GM21367 (cell line): Measurements from ENCODE around the gene TMEM40.
A peak's percentile ranks its signal among the peaks of the same experiment; 100 is the strongest.
"Not testable (repeated sequence)": the region's sequence is repeated elsewhere in the genome, so short reads cannot be mapped to it uniquely, and the experiment has no call there.

Experiments used
- ATAC-seq: cut with Tn5 transposase; IDR thresholded peaks from one replicate; pipeline ENCODE4 v1.9.1; 2021; ENCODE audit not compliant: unreplicated experiment

Gene TMEM40

DNA sequence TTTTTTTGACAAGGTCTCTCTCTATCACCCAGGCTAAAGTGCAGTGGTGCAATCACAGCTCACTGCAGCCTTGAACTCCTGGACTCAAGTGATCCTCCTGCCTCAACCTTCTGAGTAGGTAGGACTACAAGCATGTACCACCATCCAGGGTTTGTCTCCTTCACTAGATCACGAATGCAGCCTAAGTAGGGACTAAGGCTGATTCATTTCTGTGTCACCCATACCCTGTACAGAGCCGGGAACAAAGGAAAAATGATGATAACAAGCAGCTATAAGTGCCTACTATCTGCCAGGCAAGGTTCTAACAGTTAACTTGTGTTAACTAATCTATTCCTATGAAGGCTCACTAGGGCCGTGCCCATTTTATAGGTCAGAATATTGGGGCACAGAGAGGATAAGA is 7.0 kb downstream of the TMEM40 start:
- no peak for ATAC-seq

DNA sequence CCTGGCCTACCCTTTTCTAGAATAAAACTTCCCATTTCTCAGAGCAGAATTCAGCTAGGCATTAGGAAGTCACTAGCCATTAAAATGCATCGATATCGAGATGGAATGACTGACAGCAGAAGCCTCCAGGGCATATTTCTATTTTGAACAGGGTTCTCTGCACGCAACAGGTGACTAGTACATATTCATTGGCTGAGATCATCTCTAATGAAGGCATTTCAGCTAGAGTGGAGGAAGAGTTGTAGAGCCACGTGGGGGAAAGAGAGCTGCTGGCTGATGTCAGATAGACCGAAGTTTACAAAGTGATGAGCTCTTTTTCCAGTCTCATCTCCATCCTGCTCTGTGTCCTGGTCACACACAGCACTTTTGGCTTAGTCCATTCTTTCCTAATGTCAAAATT is 7.5 kb downstream of the TMEM40 start:
- ATAC-seq: no peak

DNA sequence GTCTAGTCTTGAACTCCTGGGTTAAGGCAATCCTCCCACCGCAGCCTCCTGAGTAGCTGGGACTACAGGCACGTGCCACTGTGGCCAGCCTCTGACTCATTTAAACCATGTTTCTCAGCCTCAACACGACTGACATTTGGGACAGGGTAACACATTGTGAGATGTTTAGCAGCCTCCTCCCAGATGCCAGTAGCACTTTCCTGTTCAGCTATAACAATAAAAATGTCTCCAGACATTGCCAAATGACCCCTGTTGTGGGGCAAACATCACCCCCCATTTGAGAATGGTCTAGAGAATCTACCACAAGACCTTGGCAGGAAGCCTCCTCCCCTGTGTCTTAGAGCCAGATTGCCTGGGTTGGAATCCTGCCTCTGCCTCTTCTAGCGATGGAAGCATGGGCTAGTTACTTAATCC is 8.4 kb downstream of the TMEM40 start:
- peak; percentile 43 for ATAC-seq

DNA sequence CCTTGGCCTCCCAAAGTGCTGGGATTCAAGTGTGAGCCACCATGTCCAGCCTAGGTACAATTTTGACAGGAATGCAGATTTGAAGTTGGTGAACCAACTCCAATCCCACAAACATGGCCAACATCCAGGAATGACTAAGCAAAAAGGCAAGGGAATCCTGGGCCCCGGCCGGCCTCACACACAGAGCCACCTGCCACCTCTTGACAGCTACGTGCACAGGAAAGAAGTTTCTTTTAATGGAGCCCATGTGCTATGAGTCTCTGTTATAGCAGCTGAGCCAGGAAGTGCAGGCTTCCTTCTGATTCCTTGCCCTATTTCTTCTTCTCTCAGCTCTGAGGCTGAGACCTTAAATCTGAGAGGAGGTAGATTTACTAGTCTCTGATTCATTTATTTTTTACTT is 8.8 kb downstream of the TMEM40 start:
- peak; percentile 30 for ATAC-seq

DNA sequence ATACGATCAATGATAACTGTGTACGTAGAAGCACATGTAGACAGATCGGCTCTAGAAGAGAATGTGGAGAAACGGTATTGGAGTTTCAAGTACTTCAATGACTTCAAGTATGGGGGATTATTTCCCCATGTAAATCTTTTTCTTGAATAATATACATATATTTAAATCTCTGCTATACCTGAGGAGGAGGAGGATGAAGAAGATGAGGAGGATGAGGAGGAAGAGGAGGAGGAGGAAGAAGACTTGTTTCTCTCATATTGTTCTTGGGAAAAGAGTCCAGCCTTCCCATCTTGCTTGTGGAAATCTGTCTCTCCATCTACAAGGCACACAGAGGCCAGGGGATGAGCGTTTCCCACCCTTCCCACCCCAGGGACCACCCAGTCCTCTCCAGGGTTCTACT is 10.6 kb downstream of the TMEM40 start:
- ATAC-seq: no peak

DNA sequence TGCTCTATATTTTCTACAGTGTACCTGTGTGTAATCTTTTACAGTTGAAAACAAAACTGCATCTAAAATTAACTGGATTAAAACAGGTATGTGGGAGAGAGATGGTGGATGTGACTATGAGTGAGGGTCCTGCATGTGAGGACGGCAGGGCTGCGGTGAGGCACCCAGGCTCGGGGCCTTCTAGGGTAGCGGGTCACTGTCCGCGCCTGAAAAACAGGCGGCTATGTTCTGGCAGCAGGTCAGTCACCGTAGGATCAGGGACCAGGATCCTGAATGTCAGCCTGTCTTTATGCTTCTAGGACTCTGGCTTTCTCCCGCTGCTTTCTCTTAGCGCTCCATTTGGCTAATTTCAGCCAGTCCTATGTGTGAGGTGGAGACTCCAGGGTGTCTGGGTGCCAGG is 12.6 kb downstream of the TMEM40 start:
- no peak for ATAC-seq

DNA sequence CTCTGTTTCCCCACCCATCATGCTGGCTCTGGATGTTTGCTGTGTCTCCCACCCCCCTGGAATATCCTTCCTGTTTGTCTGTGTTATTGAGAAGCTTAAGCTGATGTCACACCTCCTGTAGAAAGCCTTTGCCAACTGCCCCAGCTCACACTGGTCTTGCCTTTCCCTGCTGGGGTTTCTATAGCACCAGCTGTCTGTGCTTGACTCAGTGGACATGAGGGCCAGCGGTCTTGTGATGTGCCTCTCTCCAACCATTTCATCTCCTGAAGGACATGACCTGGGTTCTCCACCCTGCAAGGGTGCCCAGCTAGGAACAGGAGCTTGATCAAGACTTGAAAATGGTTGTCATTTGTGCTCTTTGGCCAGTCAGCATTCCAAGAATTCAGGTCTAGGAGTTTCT is 14.7 kb downstream of the TMEM40 start:
- ATAC-seq: no peak

DNA sequence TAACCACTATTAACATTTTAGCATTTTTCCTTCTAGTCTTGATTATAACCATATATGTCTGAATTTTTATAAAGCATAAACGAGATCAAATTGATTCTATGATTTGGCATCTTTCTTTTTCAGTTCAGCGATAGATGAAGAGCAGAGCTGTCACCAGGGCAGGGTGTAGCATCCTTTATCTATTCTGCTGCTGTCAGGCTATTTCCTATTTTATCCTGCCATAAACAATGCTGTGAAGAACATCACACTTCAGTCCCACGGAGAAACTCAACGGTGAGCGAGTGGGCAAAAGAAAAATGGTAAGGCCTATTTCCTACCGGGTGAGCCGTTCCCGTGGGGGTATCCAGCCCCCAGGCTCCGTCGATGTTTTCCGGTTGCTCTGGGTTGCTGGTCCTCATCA is 15.5 kb downstream of the TMEM40 start:
- no peak for ATAC-seq

DNA sequence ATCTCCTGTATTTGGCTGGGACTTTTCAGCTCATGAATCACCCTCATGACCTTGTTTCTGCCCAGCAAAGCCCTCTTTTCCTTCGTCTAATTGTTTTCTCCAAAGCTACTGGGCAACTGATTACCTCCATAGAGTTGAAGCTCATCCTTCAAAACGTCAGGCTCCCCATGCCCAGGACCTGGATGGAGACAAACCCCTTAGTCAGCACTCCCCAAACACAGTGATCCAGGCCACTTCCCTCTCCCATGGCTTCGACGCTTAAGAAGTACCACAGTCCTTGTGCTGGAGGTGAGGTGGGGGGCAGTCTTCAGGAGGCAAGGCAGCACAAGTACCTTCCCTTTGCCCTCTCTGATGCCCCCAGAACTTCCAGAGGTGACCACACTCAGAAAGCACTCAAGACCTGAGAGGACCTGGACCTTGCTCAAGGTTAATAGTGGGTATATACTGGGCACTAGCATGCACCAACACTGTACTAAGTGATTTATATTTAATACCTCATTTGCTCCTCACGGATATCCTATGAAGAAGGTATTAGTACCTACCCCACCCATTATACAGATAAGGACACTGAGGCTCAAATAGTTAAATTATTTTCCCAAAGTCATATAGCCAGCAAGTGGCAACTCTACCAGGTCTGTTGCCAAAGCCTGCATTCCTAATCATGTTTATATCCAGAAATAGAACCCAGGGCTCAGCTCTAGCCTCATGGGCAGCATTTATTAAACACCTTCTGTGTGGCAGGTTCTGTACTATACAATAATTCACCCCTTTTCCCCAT is 16.5 kb downstream of the TMEM40 start:
- no peak for ATAC-seq

DNA sequence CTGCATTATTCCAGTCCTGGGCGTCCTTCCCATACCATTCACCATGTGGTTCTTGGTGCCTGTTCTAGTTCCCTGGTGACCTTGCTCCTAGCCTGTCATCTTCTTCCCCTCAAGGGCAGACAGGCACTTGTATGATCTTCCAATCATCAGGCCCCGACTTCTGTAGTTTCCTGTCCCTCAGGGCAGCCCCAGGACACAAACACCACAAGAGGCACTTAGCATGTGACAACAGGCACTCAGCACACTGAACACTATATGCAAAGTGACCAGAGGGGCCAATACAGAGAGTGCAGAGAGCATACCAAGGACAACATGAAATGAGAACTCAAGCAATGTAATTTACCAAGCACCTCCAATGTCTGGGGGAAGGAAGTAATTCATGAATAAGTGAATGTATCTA is 17.9 kb downstream of the TMEM40 start:
- ATAC-seq: no peak

DNA sequence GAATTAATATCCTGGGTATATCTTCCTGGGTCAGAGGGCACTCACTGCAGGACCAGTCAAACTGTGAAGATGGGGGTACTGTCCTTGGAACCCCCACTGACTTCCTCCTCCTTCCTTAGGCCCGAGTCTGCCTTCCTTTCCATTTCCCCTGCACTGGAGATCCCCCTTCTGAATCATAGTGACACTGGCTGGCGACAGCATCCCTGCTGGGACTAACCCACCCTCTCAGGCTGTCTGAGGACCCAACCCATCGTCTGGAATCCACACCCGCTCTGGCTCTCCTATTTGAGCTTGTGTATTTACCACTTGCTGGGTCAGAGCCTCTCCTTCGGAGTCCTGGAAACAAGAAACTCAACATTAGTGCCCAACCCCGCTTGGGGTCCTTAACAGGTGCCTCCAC is 21.2 kb downstream of the TMEM40 start:
- ATAC-seq: no peak

DNA sequence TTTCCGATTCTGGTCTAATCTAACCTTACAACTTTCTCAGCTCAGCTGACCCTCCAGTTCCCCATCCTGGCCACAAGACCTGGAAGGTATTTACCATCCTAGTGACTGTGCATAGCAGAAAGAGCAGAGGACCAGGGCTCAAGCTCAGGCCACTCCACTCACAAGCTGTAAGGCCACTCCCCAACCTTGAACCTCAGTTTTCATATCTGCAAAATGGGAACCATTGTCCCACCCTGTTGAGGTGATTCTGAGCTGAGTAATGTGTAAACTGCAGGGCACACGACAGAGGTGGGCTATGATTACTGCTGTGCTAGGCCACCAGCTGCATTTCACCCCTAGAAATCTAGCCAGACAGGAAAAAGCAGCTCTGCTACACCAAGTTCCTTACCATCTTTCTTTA is 21.7 kb downstream of the TMEM40 start:
- ATAC-seq: no peak

DNA sequence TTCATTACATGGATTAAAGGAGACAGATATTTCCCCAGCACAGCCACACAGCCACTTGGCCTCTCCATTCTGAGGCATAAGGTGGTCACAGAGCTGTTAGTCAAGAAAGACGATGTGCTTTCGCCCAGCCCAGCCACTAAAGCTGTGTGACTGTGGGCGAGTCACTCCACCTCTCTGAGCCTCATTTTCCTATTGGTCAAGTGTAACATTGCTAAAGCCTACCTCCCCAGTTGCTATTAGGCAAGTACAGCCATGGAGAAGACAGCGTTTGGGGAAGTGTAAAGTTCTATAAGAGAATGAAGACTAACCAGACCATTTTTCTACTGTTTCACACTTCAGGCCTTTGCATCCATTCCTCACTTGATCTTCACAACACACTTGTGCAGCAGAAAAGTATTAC is 24.1 kb downstream of the TMEM40 start:
- no peak for ATAC-seq

DNA sequence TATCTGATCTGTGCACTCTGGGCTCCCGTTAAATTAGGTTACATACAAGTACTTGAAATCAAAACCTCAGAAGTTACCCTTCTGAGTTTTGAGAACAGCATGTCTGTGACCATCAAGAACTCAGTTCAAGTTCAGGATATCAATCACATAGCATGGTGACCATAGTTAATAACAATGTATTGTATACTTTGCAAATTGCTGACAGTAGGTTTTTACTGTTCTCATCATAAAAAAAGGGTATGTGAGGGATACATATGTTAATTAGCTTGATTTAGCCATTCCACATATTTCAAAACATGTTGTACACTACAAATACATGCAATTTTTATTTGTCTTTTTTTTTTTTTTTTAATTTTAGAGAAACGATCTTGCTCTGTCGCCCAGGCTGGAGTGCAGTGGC is 25.5 kb downstream of the TMEM40 start:
- ATAC-seq: no peak

DNA sequence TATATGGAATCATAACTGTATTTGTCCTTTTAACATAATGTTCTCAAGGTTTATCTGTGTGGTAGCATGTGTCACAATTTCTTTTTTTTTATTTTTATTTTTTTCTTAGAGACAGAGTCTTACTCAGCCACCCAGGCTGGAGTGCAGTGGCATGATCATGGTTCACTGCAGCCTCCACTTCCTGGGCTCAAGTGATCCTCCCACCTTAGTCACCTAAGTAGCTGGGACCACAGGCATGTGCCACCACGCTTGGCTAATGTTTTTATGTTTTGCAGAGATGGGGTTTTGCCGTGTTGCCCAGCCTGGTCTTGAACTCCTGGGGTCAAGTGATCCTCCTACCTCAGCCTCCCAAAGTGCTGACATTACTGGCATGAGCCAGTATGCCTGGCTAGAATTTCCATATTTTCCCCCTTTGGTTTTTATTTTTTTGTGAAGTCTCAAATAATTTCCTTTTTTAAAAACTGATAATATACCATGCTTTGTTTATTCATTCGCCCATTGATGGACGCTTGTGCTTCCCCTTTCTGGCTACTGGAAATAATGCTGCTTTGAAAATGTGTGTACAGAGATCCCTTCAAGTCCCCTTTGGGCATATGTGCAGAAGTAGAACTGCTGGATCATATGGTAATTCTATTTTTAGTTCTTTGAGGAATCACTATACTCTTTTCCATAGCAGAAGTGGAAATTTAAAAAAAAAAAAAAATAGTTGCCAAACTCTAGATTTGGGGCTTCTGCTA is 28.4 kb downstream of the TMEM40 start:
- ATAC-seq: no peak

DNA sequence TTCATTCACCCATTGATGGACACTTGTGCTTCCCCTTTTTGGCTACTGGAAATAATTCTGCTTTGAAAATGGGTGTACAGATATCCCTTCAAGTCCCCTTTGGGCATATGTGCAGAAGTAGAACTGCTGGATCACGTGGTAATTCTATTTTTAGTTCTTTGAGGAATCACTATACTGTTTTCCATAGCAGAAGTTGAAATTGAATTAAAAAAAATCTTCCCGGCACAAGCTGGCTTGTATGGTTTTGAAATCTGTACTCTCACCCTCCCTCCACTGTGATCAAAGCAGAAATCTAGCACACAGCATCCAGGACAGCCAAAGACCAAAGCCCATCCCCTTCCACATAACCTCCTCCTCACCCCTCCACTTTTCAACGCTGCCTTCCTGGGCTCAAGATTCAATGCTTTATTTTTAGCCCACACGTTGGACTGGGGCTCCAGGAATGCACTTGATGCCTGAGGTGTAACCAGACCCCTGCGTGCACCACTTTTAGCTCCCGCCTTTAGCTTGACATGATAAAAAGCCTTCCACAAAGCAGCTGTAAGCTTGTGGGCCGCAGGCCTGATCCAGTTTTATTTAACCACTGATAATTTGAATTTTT is 29.9 kb downstream of the TMEM40 start:
- no peak for ATAC-seq

DNA sequence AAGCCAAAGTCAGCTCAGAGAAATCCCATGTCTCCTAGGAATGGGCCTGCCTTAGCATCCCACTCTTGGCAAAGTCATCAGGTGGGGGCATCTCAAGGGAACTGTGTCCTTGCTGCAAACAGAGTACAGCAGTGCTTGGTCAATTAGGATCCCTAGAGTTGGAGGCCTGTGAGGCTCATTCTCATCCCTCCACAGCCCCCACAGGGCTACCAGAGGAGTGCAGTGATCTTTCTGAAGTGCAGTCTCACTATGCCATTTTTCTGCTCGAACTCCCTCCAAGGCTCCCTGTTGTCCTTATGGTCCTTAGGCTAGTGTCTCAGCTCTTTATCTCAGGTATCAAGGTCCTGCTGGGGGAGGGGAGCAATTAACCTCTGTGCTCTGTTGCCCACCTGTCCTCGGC is 31.1 kb downstream of the TMEM40 start:
- no peak for ATAC-seq

DNA sequence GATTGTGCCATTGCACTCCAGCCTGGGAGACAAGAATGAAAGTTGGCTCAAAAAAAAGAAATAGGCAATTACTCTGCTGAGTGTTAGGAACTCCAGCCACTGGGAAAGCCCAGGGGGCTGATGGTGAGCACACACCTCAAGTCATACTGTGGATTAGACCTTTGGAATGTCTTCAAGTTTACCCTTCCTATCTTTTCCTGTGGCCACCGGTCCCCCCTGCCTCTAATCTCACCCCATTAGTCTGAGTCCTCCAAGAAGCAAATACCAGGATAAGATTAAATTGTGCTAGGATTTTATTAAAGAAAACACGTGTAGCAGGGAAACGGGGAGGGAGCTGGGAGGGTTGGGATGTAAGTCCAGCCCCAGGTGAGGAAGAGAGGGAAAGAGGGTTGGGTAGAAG is 31.6 kb downstream of the TMEM40 start:
- ATAC-seq: no peak

DNA sequence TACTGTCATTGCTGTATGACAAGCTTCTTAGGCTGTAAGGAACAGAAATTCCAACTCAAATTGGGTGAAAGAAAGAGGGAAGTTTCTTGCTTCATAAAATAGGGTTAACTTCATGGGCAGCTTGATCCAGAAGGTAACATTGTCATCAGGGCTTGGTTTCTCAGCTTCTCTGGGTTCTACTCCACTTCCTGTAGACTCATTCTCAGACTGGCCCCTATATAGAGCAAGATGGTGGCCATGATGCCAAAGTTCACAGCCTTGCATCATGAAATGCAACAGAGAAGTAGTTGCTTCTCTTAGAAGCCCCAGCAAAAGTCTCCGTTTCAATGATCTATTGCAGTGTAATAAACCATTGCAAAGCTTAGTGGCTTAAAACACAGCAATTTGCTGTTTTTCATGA is 33.6 kb downstream of the TMEM40 start:
- ATAC-seq: no peak

DNA sequence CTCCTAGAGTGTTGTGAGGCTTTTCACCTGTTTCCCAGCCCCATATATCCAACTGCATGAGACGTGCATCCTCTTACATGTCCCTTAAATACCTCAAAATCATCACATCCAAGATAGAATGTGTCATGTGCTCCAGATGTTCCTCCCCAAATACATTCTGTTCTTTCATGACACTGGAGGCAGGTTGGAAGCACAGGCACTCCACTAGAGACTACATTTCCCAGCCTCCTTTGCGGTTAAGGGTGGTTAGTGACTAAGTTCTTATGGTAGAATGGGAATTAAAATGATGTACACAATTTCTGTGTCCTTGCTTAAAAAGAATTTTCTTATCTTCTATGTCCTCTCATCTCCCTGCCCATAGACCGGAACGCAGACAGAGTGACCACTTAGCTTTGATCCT is 34.3 kb downstream of the TMEM40 start:
- ATAC-seq: no peak

DNA sequence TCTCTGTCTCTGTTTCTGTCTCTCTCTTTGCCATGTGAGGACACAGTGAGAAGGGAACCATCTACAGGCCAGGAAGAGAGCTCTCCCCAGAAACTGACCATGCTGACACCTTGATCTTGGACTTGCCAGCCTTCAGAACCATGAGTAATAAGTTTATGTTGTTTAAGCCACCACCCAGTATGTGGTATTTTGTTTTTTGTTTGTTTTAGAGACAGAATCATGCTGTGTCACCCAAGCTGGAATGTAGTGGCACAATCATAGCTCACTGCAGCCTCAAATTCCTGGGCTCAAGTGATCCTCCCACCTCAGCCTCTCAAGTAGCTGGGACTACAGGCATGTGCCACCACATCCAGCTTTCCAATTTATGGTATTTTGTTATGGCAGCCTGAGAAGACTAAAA is 35.7 kb downstream of the TMEM40 start:
- ATAC-seq: not testable (repeated sequence)

DNA sequence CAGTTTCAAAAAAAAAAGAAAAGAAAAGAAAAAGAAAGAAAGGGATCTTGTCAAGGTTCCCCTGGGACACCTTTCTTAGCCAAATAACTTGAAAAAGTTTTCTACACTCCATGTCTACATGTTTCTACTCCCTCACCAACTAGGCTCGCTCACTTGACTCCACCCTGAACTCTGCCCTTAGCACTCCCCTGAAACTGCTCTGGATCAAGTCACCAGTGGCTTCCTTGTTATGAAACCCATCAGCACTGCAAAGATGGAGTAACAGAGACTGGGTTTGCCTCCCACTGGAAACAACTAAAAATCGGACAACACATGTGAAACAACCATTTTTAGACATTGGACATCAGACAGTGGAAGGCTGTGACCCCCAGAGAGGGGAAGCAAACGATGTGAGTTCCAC is 36.8 kb downstream of the TMEM40 start:
- ATAC-seq: no peak
